ENCODE measurements around the gene PIGZ.

The PIGZ gene

DNA sequence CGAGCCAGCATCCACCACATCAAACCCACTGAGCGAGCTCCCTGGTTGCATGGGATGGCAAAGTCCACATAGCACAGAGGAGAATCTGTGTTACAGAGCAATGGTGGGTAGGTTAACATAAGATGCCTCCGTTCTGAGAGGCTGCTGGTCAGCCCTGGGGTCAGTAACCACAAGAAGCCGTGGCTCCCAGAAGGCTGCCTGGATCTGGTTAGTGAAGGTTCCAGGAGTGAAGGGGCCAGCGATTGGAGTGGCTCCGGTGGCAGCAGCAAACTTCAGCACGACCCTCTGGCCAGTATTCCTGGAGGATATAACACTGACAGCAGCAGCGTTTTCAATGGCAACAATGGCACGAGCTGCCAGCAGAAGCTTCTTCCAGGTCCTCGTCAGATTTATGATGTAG lies 18.4 kb upstream of the PIGZ start:
- no peak overlapping the region for H3K4me3 ChIP-seq (ENCODE audit: low read depth, low read length)
- TF ChIP-seq, protein P1, sequence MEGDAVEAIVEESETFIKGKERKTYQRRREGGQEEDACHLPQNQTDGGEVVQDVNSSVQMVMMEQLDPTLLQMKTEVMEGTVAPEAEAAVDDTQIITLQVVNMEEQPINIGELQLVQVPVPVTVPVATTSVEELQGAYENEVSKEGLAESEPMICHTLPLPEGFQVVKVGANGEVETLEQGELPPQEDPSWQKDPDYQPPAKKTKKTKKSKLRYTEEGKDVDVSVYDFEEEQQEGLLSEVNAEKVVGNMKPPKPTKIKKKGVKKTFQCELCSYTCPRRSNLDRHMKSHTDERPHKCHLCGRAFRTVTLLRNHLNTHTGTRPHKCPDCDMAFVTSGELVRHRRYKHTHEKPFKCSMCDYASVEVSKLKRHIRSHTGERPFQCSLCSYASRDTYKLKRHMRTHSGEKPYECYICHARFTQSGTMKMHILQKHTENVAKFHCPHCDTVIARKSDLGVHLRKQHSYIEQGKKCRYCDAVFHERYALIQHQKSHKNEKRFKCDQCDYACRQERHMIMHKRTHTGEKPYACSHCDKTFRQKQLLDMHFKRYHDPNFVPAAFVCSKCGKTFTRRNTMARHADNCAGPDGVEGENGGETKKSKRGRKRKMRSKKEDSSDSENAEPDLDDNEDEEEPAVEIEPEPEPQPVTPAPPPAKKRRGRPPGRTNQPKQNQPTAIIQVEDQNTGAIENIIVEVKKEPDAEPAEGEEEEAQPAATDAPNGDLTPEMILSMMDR (conservative IDR thresholded peaks at IDR 0.05; ENCODE audit: low read depth, low read length): no peak
- DNase-seq (ENCODE audit: low read depth): no peak

DNA sequence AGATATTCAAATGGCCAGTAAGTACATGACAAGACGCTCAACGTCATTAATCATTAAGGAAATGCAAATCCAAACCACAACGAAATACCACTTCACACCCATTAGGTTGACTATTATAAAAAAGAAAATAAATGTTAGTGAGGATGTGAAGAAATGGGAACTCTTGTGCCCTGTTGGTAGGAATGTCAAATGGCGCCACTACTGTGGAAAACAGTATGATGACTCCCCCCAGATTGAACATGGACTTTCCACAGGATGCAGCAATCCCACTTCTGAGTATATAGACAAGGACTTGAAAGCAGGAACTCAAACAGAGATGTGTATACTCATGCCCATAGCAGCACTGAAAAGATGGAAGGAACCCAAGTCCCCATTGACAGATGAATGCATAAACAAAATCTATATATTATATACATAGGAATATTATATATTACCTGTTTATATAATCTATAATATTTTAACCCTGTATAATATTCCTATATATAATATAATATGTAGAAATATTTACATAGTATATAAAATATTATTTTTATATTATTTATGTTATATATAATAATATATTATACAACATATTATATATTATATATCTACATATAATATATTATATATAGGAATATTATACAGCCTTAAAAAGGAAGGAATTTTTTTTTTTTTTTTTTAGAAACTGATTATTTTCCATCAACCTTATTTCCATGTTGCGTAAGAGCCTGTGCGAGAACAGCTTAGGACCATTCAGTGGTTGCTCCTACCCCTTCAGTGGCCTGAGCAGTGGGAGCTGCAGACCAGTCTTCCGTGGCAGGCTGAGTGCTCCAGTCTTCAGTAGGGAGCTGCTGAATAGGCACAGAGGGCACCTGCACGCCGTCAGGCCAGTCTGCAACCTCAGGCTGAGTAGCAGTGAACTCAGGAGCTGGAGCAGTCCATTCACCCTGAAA lies 17.6 kb upstream of the PIGZ start:
- TF ChIP-seq, protein P1 (conservative IDR thresholded peaks at IDR 0.05; ENCODE audit: low read depth, low read length): peak; percentile 19
- no peak for DNase-seq (ENCODE audit: low read depth)
- H3K4me3 ChIP-seq (ENCODE audit: low read depth, low read length): no peak overlapping the region

DNA sequence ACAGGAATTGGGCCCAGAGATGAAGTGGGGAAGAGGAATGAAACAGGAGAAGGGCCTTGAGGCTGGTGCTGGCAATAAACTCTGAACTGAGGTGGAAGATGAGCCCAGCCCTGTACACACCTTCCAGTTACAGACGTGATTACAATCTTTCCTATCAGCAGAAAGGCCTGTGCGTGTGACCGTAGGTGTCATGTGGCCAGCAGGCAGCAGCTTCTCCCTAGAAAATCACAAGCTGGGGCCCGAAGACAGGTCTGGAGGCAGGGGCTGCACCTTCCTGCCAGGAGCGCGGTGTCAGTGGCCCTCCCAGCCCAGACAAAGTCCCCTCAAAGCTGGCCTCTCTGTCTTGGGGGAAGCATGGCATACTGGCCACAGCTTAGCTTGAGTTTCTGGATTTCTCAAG lies 16.7 kb upstream of the PIGZ start:
- no peak for DNase-seq (ENCODE audit: low read depth)
- H3K4me3 ChIP-seq (ENCODE audit: low read depth, low read length): no peak overlapping the region
- TF ChIP-seq, protein P1 (conservative IDR thresholded peaks at IDR 0.05; ENCODE audit: low read depth, low read length): no peak

DNA sequence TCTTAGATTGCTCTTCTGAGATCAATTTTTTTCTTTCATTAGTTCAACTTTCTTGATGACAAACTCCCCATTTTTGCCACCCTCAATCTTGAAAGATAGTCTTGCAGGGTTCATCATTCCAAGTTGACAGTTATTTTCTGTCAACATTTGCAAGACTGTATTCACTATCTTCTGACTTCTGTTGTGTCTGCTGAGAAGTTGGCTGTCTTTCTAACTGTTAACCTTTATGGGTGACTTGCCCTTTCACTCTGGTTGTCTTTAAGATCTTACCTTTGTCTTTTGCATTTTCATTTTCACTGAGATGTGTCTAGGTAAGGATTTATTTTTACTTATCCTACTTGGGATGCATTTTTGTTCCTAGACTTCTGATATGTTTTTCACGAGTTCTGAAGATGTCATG lies 14.6 kb upstream of the PIGZ start:
- no peak for DNase-seq (ENCODE audit: low read depth)
- TF ChIP-seq, protein P1 (conservative IDR thresholded peaks at IDR 0.05; ENCODE audit: low read depth, low read length): no peak
- H3K4me3 ChIP-seq (ENCODE audit: low read depth, low read length): no peak overlapping the region

DNA sequence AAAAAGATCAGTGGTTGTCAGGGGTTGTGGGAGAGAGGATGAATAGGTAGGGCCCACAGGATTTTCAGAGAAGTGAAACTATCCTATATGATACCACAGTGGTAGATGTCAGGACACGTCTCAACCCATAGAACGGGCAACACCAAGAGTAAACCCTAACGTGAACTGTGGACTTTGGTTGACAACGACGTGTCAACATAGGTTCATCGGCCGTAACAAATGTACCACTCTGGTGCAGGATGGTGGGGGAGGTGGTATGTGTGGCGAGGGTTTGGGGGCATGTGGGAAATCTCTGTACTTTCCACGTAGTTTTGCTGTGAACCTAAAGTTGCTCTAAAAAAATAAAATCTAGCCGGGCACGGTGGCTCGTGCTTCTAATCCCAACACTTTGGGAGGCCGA lies 13.0 kb upstream of the PIGZ start:
- TF ChIP-seq, protein P1 (conservative IDR thresholded peaks at IDR 0.05; ENCODE audit: low read depth, low read length): no peak
- no peak overlapping the region for H3K4me3 ChIP-seq (ENCODE audit: low read depth, low read length)
- DNase-seq (ENCODE audit: low read depth): no peak

DNA sequence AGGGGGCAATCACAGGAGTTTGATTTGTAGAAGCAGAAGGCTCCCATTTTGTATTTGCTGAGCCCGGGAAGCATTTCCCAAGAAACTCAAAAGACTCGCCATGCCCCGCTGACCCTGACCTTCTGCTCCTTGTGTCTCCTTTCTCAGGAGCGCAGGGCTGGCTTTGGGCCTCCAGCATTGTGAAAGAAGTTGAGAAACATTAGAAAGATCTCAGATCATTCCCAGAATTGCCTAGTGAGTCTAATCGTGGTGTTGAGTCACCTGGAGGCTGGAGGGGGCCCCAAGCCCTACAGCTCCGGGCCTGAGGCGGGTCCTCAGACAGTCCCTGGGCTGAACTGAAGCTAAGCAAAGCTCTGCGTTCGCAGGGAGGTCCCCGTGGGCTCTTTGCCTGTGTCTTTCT lies 10.9 kb upstream of the PIGZ start:
- H3K4me3 ChIP-seq (ENCODE audit: low read depth, low read length): no peak overlapping the region
- TF ChIP-seq, protein P1 (conservative IDR thresholded peaks at IDR 0.05; ENCODE audit: low read depth, low read length): no peak
- peak; percentile 91 for DNase-seq (ENCODE audit: low read depth)

DNA sequence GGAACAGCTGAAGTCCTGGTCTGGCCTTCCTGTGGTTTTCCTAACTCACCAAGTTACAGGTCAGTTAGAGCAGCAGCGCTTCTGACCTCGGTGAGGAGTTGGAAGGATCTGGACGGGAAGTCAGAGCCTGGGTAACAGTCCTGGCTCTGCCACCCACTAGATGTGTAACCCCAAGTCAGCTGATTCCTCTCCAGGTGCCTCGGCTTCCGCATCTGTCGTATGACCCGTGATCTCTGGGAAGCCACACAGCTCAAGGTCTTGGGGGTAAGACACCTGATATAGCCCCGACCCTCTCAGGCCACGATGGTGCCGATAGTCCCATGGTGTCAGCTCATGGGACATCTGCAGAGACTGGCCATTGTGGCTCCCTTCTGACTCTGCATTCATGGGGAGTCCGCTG lies 8.3 kb upstream of the PIGZ start:
- TF ChIP-seq, protein P1 (conservative IDR thresholded peaks at IDR 0.05; ENCODE audit: low read depth, low read length): no peak
- no peak for DNase-seq (ENCODE audit: low read depth)
- H3K4me3 ChIP-seq (ENCODE audit: low read depth, low read length): no peak overlapping the region

All from choroid plexus epithelial cell (primary cell).